HL-60 (cell line): ENCODE data around the gene ZNF408.

ENCODE experiments used
- GABPA ChIP-seq: IDR thresholded peaks from 2 replicates; pipeline ENCODE4 v1.6.1; 2012; ENCODE audit warnings: low read depth
- POLR2AphosphoS5 ChIP-seq: IDR thresholded peaks from 2 replicates; pipeline ENCODE4 v1.6.1; 2012; ENCODE audit warnings: low read depth
- SPI1 ChIP-seq: IDR thresholded peaks from 2 replicates; pipeline ENCODE4 v1.6.1; 2012; ENCODE audit warnings: low read depth, mild to moderate bottlenecking, borderline replicate concordance
- TF ChIP-seq, protein P1 (sequence below): IDR thresholded peaks from one replicate; pipeline ENCODE4 v1.5.1; 2011; ENCODE audit warnings: low read length, control low read depth, inconsistent platforms; ENCODE audit not compliant: insufficient read depth
- TF ChIP-seq, protein P2 (sequence below): IDR thresholded peaks from 2 replicates; pipeline ENCODE4 v1.6.1; 2012; ENCODE audit warnings: low read depth; ENCODE audit not compliant: insufficient replicate concordance

DNA sequence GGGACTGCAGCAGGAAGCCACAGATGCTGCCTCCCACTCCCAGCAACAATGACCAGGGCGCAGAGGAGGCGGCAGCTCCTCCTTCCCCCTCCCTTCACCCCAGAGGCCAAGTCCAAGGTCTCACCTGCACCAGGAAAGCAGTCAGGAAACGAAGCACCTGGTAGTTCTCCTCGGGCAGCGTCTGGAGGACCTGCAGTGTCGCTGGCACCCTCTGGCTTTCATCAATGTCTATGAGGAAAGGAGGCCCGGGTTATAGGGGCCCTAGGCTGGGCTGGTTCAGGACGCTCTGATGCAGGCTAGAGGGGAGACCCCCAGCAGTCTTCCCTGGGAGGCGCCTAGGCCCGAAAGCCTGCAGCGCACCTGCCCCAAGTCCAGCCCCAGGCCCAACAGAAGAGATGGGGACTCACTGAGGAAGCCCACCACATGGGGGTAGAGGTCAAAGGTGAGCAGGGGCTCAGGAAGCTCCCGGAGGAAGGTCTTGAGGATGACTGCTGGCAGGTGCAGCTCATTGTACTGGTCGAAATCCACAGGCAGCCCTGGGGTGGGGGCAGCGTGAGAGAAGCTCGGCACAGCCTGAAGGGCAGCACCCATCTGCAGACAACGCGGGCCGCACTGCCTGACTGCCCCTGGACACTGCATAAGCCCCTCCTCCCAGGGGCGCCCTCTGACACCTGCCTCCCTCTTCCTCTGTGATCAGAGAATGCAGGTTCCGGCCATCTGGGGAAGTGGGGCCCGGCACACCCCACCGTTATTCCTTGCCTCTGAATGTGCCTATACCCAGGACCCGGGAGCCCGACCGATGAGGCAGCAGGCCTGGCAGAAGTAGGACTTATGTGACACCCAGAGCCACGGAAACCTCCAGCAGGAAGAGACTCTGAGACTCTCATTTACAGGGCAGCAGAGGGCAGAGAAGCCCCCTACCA is 21.3 kb upstream of the ZNF408 start:
- TF ChIP-seq, protein P1, sequence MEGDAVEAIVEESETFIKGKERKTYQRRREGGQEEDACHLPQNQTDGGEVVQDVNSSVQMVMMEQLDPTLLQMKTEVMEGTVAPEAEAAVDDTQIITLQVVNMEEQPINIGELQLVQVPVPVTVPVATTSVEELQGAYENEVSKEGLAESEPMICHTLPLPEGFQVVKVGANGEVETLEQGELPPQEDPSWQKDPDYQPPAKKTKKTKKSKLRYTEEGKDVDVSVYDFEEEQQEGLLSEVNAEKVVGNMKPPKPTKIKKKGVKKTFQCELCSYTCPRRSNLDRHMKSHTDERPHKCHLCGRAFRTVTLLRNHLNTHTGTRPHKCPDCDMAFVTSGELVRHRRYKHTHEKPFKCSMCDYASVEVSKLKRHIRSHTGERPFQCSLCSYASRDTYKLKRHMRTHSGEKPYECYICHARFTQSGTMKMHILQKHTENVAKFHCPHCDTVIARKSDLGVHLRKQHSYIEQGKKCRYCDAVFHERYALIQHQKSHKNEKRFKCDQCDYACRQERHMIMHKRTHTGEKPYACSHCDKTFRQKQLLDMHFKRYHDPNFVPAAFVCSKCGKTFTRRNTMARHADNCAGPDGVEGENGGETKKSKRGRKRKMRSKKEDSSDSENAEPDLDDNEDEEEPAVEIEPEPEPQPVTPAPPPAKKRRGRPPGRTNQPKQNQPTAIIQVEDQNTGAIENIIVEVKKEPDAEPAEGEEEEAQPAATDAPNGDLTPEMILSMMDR = no peak
- TF ChIP-seq GABPA = no peak
- no peak for TF ChIP-seq POLR2AphosphoS5
- TF ChIP-seq, protein P2, sequence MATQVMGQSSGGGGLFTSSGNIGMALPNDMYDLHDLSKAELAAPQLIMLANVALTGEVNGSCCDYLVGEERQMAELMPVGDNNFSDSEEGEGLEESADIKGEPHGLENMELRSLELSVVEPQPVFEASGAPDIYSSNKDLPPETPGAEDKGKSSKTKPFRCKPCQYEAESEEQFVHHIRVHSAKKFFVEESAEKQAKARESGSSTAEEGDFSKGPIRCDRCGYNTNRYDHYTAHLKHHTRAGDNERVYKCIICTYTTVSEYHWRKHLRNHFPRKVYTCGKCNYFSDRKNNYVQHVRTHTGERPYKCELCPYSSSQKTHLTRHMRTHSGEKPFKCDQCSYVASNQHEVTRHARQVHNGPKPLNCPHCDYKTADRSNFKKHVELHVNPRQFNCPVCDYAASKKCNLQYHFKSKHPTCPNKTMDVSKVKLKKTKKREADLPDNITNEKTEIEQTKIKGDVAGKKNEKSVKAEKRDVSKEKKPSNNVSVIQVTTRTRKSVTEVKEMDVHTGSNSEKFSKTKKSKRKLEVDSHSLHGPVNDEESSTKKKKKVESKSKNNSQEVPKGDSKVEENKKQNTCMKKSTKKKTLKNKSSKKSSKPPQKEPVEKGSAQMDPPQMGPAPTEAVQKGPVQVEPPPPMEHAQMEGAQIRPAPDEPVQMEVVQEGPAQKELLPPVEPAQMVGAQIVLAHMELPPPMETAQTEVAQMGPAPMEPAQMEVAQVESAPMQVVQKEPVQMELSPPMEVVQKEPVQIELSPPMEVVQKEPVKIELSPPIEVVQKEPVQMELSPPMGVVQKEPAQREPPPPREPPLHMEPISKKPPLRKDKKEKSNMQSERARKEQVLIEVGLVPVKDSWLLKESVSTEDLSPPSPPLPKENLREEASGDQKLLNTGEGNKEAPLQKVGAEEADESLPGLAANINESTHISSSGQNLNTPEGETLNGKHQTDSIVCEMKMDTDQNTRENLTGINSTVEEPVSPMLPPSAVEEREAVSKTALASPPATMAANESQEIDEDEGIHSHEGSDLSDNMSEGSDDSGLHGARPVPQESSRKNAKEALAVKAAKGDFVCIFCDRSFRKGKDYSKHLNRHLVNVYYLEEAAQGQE = no peak
- TF ChIP-seq SPI1 = no peak
